ENCODE results near the gene UBE2L6. TPM values are rescaled to one million over a fixed set of nuclear protein-coding genes. Genes with fewer than 3 reads are reported as not detected.

Gene UBE2L6
- total RNA-seq, 1 donor from 2014 or later: 36.8 TPM

- DNase-seq (ENCODE audit: low read depth): peak; percentile 97
Measured at GRCh38 chr11:57530596-57531507, 36.6 kb downstream of the UBE2L6 start, which contains the start of gene TIMM10. Gene TIMM10, minus strand, starts transcription at chr11:57530754. Its CDS starts 565 bp downstream, at chr11:57530189.

- DNase-seq (ENCODE audit: low read depth): no peak
Measured at GRCh38 chr11:57530215-57530595, 37.3 kb downstream of the UBE2L6 start.

- no peak for DNase-seq (ENCODE audit: low read depth)
Measured at GRCh38 chr11:57529012-57529411, 38.5 kb downstream of the UBE2L6 start.

- DNase-seq (ENCODE audit: low read depth): peak; percentile 67
Measured at GRCh38 chr11:57527056-57527631, 40.3 kb downstream of the UBE2L6 start.

- DNase-seq (ENCODE audit: low read depth): no peak
Measured at GRCh38 chr11:57523419-57523818, 44.1 kb downstream of the UBE2L6 start.

GRCh38 chr11:57521116-57521515, 46.4 kb downstream of the UBE2L6 start:
- DNase-seq (ENCODE audit: low read depth): no peak

GRCh38 chr11:57516061-57516443, 51.4 kb downstream of the UBE2L6 start:
- no peak for DNase-seq (ENCODE audit: low read depth)

- peak; percentile 72 for DNase-seq (ENCODE audit: low read depth)
Measured at GRCh38 chr11:57515332-57516060, 52.0 kb downstream of the UBE2L6 start, which contains the start of gene SLC43A1. Gene SLC43A1, minus strand, starts transcription at chr11:57515702. Its CDS starts 1,591 bp downstream, at chr11:57514111.

- peak; percentile 47 for DNase-seq (ENCODE audit: low read depth)
Measured at GRCh38 chr11:57514538-57515331, 52.7 kb downstream of the UBE2L6 start.

- no peak for DNase-seq (ENCODE audit: low read depth)
Measured at GRCh38 chr11:57513911-57514537, 53.4 kb downstream of the UBE2L6 start.

GRCh38 chr11:57513452-57513795, 54.0 kb downstream of the UBE2L6 start:
- DNase-seq (ENCODE audit: low read depth): no peak

- no peak for DNase-seq (ENCODE audit: low read depth)
Measured at GRCh38 chr11:57512646-57513451, 54.6 kb downstream of the UBE2L6 start.

GRCh38 chr11:57511741-57512430, 55.6 kb downstream of the UBE2L6 start:
- no peak for DNase-seq (ENCODE audit: low read depth)

- no peak for DNase-seq (ENCODE audit: low read depth)
Measured at GRCh38 chr11:57508341-57509170, 58.9 kb downstream of the UBE2L6 start.

GRCh38 chr11:57506522-57506921, 61.0 kb downstream of the UBE2L6 start:
- DNase-seq (ENCODE audit: low read depth): no peak

GRCh38 chr11:57504511-57504910, 63.0 kb downstream of the UBE2L6 start:
- no peak for DNase-seq (ENCODE audit: low read depth)

GRCh38 chr11:57502870-57503269, 64.6 kb downstream of the UBE2L6 start:
- DNase-seq (ENCODE audit: low read depth): no peak

- no peak for DNase-seq (ENCODE audit: low read depth)
Measured at GRCh38 chr11:57502376-57502775, 65.1 kb downstream of the UBE2L6 start.

Measured in myocyte (in vitro differentiated cells).